HG03571 (cell line): ENCODE measurements around the gene ZDHHC6.
"Not testable (repeated sequence)": the region's sequence is repeated elsewhere in the genome, so short reads cannot be mapped to it uniquely, and the experiment has no call there.

Source experiments
- ATAC-seq: cut with Tn5 transposase; IDR thresholded peaks from one replicate; pipeline ENCODE4 v1.9.1; 2021; ENCODE audit not compliant: unreplicated experiment

ZDHHC6 gene

GRCh38 chr10:112393827-112394226 lies 52.9 kb downstream of the ZDHHC6 start:
- ATAC-seq, result no peak

DNA sequence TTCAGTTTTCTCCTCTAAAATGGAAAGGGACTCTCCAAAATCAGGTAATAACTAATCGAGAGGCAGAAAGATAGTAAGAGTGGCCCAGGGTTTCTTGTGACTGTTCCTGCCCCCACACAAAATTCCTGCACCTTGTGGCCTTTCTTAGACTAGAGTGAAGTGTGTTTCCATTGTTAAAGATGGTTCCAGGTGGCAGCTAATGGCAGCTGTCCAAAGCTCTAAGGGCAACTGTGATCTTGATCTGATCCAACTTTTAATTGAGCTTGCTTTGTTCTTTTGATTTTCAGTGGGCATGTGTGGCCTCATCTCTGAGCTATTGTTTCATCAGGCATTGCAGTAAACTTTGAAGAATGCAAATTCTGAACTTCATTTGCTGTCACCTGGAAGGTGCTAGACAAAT lies 53.4 kb downstream of the ZDHHC6 start:
- no peak for ATAC-seq

DNA sequence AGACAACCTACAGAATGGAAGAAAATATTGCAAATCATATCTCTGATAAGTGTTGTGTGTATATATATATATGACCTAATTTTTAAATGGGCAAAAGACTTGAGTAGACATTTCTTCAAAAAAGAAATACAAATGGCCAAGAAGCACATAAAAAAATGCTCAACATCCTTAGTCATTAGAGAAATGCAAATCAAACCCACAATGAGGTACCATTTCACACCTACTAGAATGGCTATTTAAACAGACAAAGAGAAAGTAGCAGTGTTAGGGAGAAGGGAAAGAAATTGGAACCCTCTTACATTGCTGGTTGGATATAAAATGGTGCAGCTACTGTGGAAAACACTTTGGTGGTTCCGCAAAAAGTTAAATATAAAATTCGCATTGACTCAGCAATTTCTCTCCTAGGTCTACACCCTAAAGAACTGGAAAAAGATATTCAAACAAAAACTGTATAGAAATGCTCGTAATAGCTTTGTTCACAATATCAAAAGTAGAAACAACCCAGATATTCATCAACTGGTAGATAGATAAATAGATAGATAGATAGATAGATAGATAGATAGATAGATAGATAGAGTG lies 56.5 kb downstream of the ZDHHC6 start:
- ATAC-seq, result no peak

DNA sequence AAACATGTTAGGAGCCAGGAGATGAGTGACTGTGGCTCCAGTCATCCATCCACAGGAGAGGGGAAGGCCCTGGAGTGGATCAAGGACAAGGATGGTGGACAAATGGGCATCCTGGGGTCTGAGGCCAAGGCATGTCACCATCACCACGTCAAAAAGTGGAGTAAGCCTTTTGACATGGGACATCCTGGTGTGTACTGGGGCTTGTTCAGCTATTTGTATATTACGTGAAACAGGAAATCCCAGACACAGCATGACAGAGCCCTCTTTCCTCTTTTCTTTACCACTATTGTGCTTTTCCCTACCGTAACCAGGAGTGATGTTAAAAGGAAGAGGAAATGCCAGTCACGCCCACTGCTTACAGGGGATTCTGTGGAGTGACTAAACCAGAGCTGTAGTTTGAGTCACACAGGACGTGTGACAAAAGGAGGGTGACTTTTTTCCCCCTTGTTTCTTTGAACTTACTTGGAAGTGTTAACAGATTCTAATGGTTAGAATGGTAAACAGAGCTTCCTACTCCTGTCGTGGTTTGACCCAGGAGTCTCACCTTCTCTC lies 57.4 kb downstream of the ZDHHC6 start:
- peak; percentile 72 for ATAC-seq

DNA sequence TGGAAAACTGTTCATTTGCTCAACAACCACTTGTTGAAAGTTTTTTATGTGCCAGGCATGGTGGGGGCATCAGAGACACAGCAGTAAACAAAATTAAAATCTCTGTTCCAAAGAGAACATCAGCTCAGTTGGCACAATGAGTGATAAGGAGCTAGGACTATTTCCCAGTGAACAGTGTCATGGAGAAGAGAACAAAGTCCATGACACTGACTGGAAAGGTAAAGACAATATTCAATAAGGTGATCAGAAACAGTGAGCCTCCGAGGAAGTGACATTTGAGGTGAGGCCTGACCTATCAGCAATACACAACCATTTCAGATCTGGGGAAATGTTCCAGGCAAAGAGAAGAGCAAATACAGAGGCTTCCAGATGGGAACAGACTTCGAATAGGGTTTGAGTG lies 58.2 kb downstream of the ZDHHC6 start:
- no peak for ATAC-seq

- not testable (repeated sequence) for ATAC-seq
Measured at GRCh38 chr10:112388056-112388455, 58.7 kb downstream of the ZDHHC6 start.

DNA sequence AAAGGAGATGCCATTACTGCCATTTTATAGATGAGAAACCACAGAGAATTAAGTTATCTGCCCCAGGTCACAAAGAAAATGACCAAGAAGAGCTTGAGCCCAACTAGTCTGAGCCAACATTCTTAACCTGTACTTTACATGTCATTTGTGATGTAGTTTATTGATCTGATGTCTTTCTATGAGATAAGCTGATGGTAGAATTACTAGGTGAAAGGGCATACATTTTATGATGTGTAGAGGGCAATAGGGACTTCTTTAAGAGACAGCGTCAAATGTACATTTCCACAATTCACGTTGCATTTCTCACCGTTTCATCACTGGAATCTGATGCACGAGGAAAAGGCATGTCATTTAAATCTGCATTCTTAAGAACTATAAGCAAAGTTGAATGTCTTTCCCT lies 61.5 kb downstream of the ZDHHC6 start:
- no peak for ATAC-seq

GRCh38 chr10:112384141-112384540 lies 62.6 kb downstream of the ZDHHC6 start:
- no peak for ATAC-seq

DNA sequence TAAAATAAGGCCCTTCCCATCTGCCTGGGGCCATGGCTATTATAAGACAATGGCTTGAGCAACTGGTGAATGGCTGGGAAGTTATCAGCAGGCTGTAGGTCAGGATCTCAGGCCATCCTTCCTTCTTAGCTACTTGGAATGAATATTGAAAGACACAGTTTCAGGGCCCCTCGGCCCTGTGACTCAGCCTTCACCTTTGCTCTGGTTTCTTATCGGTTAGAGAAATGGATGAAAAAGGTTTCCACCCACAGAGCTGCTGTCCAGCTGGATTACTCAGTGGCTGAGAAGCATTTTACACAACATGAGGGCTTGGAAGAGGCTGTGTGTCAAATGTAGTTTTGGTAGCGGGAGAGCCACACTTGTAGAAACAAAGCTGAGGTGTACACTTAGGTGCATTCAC lies 63.4 kb downstream of the ZDHHC6 start:
- ATAC-seq, result no peak

GRCh38 chr10:112382515-112383235 lies 64.0 kb downstream of the ZDHHC6 start:
- no peak for ATAC-seq
